Measurements from ENCODE around the gene TNN.
"Not testable (repeated sequence)": the region's sequence is repeated elsewhere in the genome, so short reads cannot be mapped to it uniquely, and the experiment has no call there.

Gene TNN

DNA sequence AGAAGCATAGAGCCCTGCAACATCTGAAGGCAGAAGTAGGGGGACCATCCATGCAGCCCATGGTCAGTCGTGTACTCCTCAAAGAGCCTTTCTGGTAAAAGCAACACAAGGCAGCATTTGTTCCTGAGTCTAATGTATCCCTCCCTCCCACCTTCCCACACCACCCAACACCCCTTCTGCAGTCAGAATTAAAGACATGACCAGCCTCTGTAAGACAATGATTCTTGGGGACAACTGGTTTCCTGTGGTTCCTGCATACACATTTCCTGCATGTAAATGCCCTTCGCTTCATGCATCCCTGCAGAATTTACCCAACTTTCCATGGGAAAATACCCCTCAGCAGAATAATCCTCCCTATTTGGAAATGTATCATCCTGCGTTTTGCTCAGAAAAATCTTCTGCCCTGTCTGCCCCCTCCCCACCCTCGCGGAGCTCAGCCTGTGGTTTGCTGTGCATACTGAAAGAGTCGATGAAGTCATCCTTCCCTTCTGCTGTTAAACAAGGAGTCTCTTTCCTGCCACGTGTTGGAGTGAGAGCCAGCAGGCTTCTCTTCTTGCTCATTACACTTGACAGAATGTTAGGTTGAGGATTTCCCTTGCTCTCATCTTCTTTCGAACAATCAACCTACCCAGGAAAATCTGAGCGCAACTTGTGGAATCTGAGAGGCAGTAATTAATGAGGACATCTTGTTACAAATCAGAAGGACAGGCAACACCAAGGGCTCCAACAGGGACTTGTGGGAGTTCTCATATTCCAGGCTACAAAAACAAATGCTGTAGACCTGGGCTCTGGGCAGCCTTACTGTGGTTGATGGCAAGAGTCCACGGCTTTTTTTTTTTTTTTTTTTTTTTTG lies 4.7 kb downstream of the TNN start:
- DNase-seq: peak; percentile 57 to 73

DNA sequence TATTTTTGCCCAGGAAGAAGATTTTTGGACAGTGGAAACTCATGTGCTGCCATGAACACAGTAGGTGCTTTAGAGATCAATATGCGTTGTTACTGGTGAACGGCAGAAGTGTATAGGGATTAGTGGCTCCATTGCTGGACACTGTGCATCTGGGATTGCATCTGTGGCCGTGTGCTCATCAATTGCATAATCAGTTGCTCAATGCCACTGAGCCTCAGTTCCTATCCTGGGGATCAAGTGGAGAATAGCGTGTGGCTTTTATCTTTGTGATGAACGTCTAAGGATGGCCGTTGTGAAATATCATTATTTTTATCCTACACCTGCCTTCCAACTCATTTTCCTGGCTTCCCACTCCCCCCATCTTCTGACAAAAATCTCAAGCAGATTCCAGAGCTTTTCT lies 5.4 kb downstream of the TNN start:
- peak; percentile 71 to 79 for DNase-seq

DNA sequence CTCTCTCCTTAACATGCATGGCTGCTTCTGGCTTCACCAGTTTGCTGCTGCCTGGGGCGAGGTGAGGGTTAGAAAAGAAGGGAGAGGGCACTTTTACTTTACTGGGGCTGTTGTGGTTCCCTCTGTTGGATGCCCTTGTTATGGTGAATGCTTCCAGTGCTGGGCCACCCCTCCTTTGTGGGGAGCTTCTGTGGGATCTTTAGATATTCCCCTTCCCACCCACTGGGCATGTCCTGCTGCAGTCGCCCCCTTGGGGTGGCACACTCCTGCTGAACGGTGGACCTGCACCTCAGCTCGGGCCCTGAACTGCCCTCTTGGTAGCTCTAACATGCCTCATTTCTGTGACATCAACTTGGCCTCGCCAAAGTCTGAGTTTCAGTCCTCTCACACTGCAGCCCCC lies 6.0 kb downstream of the TNN start:
- DNase-seq: no peak

DNA sequence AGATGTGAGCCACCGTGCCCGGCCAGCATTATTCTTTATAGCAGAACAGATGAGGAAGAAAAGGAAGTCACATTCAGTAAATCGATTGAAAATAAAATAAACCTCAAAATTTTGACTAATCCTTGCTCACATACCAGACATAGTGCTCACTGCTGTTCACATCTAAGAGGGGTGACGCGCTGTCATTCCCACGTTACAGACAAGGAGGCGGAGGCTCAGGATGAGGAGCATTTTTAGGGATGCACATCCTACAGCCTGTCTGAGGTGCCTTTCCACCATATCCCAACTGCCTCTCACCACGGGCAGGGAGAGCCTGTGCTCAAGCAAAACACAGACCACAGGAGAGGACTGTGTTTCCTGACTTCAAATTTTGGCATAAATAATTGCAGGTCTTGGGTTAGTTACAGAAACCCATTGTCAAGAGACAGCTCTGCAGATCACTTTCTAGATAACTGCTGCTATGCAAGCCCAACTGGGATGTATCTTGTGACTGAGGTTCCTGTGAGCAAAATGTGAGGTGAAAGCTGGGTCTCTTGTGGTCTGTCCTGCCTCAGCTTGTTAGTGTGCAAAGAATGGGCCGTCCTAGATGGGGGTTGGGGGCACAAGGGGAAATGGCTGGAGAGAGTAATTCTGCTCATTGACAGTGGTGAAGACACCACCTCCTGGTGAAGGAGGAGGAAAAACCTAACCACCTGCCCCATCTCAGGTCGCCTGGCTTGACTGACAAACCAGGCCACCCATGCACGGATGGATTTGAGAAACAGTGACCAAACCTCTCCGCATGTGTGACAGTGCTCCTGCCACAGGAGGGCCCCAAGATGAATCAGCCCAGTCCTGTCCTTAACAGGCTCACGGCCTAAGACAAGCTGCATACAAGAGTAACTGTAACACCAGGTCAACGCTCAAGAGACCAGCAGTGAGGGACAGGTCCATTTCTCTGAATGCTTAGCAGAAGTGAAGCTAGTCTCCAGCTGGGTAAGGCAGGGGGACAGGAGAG lies 8.2 kb downstream of the TNN start:
- DNase-seq: no peak

DNA sequence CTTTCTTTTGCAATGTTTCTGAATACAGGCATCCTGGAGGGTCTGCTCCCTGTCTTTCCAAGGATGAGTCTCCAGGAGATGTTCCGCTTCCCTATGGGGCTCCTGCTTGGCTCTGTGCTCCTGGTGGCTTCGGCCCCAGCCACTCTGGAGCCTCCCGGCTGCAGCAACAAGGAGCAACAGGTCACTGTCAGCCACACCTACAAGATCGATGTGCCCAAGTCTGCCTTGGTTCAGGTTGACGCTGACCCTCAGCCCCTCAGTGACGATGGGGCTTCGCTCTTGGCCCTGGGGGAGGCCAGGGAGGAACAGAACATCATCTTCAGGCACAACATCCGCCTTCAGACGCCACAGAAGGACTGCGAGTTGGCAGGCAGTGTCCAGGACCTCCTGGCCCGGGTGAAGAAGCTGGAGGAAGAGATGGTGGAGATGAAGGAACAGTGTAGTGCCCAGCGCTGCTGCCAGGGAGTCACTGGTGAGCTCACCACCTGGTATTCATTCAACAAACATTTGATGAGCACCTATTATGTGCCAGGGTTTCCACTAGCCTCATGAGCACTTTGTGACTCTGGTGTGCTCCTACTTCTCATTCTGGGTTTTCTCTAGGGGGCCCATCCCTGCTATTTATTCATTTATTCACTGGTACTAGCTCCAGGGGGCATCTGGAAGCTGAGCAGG lies 9.9 kb downstream of the TNN start:
- DNase-seq: no peak

DNA sequence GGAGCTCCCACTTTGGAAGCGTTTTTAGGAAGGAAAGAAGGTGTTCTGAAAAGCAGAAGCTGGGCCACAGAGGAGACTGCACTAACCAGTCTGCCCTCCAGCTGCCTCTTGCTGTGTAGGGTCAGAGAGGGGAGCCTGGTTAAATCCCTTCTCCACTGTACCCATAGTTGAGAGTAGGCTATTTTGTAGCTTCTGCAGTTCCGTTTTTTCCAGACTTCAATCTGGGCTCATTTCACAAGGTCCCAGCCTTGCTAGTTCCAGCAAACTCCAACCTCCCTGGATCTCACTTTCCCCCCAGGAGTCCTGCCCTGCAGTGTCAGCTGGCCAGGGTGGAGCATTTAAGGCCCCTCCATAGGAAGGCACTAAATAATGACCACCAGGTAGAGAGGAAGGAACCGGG lies 11.0 kb downstream of the TNN start:
- no peak for DNase-seq

DNA sequence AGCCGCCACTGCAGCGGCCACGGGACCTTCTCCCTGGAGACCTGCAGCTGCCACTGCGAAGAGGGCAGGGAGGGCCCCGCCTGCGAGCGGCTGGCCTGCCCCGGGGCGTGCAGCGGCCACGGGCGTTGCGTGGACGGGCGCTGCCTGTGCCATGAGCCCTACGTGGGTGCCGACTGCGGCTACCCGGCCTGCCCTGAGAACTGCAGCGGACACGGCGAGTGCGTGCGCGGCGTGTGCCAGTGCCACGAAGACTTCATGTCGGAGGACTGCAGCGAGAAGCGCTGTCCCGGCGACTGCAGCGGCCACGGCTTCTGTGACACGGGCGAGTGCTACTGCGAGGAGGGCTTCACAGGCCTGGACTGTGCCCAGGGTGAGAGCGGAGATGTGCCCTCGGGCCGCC lies 11.7 kb downstream of the TNN start:
- DNase-seq: no peak

DNA sequence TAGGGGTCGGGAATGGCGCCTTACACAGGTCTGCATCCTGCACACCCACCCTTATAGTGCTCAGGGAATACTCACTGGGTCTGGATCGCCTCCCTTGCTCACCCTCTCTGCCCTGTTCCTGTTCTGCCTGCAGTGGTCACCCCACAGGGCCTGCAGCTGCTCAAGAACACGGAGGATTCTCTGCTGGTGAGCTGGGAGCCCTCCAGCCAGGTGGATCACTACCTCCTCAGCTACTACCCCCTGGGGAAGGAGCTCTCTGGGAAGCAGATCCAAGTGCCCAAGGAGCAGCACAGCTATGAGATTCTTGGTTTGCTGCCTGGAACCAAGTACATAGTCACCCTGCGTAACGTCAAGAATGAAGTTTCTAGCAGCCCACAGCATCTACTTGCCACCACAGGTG lies 12.4 kb downstream of the TNN start:
- no peak for DNase-seq

DNA sequence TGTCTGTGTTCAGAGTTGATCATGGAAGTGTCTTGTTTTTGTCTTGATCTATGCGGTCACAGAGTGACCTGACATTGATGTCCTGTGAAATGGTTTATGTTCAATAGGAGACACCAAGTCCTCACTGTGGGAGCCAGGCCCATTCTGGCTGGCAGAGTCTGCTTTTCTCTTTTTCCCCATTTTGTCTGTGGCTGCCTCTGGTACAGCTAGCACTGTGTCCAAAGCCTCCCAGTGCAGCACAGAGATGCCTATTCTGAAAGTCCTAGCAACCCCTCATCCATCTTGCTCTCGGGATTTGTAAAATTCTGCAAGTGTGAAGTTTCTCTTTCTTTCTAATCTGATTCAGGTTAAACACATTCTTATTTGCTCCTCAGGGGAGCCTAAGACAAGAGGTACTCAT lies 14.3 kb downstream of the TNN start:
- DNase-seq: no peak

DNA sequence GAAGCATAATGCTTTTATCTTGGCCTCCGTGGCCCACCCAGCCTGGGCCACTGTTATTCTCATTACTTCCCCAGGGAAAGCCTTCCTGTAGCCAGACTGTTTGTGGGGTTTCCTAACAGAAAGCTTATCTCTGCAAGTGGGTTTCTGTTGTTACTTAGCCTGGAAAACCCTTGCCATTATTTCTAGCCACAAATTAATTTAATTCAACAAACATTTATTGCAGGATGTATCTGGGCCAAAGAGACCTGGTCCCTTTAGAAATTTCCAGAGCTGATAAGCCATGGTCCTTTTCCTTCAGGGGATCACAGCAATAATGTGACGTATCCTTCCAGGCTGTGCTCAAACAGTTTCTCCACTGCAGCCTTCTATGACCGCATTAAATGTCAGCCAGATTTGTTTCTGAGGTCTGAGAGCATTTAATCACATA lies 20.9 kb downstream of the TNN start:
- DNase-seq: no peak

DNA sequence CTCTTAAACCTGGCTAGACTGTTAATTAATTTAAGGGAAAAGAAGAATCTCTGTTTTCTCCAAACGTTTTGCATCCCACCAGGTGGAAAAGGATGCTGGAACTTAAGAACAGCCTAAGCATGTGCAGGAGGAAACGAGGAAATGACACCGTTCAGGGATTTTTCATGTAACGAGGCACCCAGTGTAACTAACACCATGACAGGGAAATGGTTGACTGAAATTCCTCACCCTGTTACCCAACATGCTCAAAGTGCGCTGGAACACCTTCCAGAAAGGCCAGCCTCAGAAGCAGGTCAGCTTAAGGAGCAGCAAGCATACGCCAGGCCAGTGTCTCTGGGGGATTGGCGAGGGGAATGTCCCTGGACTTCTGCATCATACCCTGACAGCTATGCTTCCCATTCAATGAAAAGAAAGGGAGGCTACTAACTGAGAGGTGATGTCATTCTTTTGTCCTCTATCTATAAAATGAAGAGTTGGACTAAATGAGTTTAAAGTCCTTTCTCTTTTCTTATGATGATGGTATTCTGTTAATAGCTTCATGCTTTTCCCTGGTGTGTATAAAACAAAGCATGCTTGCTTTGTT lies 21.6 kb downstream of the TNN start:
- DNase-seq: no peak

DNA sequence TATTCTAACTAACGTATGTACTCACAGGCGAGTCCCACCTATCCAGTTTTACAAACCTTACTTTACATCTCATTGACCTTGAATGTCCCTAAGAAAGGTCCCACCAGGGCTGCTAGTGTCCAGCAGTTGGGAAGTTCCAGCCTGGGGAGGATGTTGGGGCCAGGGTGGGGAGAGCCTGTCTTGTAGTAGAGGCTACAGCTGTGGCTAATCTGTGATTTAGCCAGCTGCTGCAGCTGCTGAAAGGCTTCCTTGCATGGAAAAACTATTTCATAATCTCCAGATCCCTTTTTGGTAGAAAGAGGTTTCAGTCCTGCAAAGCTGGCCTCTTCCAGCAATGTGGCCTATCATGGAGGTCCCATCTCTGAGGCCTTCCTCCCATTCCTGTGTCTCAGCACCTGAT lies 23.1 kb downstream of the TNN start:
- no peak for DNase-seq

DNA sequence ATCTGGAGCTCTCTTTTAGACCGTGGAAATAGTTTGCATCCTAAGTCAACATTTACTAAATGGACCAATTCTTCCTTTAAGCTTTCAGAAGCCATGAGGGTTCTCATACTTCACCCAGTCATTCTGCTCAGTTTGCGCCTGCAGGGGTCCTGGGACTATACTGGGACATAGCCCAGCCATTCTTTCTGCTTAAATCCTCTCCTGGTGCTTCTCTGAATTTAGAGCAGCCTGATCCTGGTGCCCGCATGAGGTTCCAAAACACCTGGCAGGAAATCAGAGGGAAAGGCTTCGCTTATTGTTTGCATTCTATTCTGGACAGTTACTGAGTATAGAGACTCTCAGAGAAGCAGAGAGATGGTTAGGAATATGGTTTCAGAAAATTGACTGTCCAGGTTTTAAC lies 27.0 kb downstream of the TNN start:
- no peak for DNase-seq

DNA sequence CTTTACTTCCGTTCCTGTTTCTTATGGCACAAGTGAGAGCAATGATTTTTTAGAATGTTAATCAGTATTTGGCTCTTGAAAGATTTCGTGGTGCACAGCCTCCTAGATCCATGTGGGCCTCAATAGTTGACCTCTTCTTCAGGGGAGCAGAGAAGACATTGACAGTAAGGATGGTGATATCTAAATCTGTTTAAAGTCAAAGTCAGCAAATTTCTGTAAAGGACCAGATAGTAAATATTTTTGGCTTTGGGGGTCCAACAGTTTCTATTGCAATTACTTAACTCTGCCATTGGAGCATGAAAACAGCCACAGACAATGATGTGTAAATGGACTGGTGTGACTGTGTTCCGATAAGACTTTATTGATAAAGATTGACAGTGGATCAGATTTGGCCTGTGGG lies 27.4 kb downstream of the TNN start:
- DNase-seq: no peak

DNA sequence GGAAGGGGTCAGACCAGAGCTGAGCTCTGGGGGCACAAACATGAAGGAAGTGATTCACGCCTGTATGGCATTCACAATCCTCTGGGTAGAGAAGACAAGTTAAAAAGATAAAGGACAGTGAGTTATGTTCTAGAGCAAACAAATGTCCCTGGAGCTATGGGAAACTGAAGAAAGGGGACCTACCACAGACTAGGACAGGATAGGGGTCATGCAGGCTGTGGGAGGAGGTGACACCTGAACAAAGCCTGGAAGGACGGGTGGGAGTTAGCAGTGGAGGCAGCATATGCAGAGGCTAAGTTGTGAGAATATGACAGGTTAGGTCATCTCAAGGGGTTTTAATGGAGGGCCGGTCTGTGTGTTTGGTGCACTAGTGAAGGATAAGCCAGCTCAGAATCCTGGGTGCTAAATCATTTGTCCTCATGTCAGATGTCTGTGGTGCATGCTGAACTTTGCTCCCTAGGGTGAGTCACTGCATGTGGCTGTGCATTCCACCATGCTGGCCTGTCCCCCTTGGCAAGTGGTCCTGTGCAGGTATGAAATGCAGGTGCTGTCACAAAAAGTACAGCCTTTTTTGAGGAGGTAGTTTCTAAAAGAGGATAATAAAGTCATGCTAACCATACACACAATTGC lies 28.5 kb downstream of the TNN start:
- no peak for DNase-seq

DNA sequence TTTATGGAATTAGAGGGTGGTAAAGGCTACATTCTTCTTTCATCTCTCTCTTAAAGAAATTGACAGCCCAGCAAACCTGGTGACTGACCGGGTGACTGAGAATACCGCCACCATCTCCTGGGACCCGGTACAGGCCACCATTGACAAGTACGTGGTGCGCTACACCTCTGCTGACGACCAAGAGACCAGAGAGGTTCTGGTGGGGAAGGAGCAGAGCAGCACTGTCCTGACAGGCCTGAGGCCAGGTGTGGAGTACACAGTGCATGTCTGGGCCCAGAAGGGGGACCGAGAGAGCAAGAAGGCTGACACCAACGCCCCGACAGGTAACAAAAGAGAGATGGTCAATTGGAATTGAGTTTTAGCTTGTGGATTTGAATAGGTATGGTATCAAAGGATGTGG lies 29.7 kb downstream of the TNN start:
- DNase-seq: no peak

DNA sequence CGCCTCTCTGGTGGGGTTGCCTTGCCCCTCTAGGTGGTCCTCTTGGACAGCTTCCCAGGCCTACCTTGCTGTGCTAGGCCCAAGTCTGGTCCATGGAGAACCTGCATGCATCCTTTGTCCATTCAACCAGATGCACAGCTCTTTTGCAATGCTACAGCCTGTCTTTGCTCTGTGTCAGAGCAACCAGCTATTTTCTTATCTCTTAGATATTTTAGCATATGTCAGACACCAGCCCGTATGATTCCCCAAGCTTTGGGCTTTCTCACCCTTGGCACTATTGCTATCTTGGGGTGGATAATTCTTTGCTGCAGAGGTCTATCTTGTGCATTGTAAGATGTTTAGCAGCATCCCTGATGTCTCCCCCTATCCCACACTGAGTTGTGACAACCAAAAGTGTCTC lies 32.3 kb downstream of the TNN start:
- DNase-seq: no peak

DNA sequence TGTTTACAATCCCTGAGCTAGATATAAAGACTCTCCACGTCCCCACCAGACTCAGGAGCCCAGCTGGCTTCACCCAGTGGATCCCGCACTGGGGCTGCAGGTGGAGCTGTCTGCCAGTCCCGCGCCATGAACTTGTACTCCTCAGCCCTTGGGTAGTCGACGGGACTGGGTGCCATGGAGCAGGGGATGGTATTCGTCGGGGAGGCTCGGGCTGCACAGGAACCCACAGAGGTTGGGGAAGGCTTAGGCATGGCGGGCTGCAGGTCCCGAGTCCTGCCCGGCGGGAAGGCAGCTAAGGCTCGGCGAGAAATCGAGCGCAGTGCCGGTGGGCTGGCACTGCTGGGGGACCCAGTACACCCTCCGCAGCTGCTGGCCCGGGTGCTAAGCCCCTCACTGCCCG lies 34.5 kb downstream of the TNN start:
- DNase-seq: not testable (repeated sequence)

DNA sequence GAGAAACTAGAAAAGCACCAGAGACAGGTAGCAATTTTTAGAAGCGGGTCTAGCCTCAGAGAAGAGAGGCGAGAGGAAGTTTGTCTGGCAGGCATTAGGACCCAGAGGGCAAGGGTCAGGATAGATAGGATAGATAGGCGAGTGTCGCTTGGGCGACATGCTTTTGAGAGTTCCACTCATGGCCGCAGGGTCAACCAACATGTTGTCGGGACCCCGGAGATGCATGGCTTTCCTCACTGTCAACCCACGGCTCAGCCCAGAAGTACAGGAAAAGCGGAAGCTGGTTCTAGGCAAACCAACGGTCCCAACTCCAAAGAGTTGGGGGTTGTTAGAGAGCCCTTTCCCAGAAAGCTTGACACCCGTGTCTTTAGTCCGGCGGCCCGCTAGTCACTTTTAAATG lies 38.9 kb downstream of the TNN start:
- DNase-seq: not testable (repeated sequence)

DNA sequence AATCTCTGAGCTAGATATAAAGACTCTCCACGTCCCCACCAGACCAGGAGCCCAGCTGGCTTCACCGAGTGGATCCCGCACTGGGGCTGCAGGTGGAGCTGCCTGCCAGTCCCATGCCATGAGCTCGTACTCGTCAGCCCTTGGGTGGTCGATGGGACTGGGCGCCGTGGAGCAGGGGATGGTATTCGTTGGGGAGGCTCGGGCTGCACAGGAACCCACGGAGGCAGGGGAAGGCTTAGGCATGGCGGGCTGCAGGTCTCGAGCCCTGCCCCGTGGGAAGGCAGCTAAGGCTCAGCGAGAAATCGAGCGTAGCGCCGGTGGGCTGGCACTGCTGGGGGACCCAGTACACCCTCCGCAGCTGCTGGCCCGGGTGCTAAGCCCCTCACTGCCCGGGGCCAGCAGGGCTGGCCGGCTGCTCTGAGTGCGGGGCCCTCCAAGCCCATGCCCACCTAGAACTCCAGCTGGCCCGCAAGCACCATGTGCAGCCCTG lies 40.7 kb downstream of the TNN start:
- not testable (repeated sequence) for DNase-seq

DNA sequence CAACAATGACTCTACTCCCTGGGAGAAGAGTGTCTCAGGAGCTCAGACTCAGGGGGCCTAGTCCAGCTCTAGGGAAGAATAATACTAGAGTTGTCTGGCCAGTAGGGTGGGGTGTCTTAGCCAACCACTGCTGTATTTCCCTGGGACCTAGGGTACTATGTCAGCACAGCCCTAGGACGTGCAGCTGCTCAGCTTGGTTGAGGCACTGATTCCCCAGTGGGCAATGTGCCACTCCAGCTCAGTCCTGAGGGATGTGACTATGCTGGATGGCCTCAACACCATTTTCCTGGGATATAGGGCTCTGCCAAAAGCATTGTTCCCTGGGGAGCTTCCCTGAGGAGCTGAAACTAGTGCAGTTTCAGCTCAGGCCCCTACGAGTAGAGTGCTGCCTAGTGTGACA lies 47.4 kb downstream of the TNN start:
- DNase-seq: no peak

DNA sequence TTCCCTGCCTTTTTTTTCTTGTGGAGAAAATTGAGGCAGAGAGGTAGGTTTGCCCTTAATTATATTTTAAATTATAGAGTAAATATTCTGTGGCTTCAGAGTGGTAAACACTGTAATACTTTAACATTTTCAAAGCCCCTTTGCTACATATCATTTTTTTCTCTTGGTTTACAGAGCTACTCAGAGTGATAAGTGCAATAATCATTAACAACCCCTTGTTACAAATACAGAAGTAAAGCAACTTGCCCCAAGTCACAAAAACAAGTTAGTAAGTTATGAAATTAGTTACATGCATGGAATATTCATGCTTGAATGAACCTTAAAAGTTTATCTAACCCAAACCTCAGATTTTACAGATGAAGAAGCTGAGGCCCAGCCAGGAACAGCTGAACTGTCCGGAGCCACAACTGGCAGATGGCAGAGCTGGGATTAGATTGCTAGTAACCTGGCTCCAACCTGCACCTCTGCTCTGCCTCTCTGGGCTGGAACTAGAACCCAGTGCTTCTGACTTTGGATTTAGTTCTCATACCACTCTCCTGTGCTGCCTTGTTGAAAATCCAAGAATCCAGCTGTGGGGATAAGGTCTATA lies 48.7 kb downstream of the TNN start:
- DNase-seq: no peak

Measured in inflammatory macrophage (primary cell).